GM18511 (cell line): ENCODE measurements around the gene LONP1.
A peak's percentile ranks its signal among the peaks of the same experiment; 100 is the strongest.

ENCODE experiments used
- ATAC-seq: cut with Tn5 transposase; IDR thresholded peaks from one replicate; pipeline ENCODE4 v1.9.1; 2021; ENCODE audit warnings: mild to moderate bottlenecking, moderate library complexity; ENCODE audit not compliant: unreplicated experiment

Gene LONP1

GRCh38 chr19:5680437-5681368, 39.2 kb downstream of the LONP1 start, which contains the start of the genes HSD11B1L and MICOS13:
TSS of gene HSD11B1L (plus strand) at chr19:5681027. CDS start at chr19:5684833, 3,806 bp downstream.
TSS of gene MICOS13 (minus strand) at chr19:5680516. CDS start at chr19:5680486, 30 bp downstream.
- peak; percentile 93 for ATAC-seq

- no peak for ATAC-seq
Observed at GRCh38 chr19:5680084-5680436, 39.9 kb downstream of the LONP1 start.

DNA sequence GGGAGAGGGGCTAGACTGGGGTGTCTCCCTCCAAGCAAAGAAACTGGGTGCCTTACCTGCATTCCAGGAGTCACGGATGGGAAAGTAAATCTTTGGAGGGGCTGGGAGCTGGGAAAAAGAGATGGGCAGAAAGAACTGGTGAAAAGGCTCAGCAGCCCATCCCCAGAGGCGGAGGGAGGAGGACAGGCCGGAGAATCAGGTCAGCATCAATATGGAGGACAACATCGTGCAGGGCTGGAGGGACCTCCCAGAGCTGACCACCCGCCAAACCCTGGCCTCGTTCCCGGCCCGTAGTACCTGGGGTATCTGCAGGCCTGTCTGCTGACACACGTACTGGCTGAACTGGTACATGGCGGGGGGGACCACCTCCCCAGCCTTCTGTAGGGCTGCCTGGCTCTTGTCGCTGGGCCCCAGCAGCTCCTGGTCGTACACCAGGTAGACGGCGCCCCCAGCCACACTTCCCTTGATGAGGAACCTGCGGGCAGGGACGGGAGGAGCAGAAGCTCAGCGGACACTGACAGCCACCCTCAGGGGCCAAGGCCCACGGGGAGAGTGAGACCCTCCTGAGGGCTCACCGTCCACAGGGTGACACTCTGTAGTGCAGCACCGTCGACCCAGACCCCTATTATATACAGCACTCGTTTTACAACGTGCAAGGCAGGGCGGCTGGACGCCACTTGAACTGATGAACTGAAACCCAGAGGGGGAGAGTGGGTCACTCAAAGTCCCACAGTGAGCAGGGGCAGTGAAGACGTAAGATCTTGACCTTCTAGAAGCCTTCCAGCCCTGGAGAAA, 40.5 kb downstream of the LONP1 start:
- ATAC-seq: no peak

- no peak for ATAC-seq
Observed at GRCh38 chr19:5678071-5678718, 41.8 kb downstream of the LONP1 start.

GRCh38 chr19:5677580-5677979, 42.4 kb downstream of the LONP1 start:
- no peak for ATAC-seq

- ATAC-seq: no peak
Observed at GRCh38 chr19:5677136-5677535, 42.8 kb downstream of the LONP1 start.

- ATAC-seq: no peak
Observed at GRCh38 chr19:5676772-5677105, 43.2 kb downstream of the LONP1 start.

DNA sequence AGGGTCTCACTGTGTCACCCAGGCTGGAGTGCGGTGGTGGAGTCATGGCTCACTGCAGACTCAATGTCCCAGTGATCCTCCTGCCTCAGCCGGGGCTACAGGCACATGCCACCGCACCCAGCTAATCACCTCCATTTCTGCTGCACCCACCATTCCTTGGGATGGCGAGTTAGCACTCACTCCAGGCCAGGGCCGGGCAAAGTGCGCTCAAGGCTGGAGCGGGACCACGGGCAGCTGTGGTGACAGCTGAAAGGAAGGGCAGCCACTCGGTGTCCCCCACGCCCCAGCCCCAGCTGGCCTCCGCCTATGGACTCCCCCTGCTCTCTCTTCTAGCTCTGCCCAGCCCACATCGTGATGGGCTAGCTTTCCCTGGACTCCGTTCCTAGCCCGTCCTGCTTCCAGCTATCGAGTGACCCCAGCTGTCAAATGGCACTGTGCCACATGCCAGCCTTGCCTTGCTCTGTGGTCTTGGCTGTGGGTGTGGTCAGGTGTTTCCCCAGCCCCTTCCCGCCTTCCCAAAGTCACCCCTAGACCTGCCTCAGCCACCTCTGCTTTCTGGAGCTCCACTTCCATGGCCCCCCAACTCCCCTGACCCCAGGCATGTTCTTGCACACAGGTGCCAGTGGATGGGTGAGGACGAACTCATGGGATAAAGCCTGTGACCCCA, 43.7 kb downstream of the LONP1 start:
- ATAC-seq: no peak

DNA sequence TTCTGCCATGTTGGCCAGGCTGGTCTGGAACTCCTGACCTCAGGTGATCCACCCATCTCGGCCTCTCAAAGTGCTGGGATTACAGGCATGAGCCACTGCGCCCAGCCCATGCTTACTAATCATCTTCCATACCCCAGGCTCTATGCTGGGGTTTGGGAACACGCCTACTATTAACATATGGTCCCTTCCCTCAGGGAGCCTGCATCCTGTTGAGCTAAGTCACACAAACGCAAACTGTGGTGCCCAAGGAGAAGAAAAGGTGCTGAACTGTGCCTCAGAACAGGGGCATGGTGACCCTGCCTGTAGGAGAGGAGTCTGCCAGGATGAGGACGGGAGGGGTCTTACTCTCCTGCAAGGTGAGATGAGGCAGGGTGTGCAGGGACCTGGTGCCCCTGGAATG, 45.2 kb downstream of the LONP1 start:
- no peak for ATAC-seq

- ATAC-seq: no peak
Observed at GRCh38 chr19:5673752-5674151, 46.2 kb downstream of the LONP1 start.

DNA sequence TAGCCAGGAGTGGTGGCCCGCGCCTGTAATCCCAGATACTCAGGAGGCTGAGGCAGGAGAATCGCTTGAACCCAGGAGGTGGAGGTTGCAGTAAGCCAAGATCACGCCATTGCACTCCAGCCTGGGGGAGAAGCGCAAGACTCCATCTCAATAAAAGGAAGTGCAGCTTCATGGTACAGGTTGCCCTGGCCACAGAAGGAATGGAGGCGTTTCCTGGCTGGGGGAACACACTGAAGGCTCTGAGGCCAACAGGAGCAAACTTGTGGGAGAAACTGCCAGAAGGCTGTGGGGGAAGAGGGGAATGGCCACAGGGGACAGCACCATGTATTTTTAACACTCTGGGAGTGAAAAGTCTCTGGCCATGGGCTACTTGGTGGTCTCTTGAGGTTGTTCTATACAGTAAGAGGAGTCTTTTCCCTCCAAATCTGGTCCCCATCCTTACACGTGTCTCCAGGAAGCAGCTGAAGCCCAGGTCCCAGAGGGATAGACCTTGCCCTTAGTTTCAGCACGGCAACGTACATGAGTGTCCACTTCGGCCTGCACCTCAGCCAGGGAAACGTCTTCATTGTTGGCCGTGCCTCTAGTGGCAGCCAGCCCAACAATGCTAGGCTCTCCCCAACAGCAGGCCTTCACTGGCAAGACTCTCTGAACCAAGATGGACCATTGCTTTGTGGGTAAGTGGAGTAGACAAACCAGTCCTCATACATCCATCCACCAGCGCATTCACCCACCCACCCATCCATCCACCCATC, 47.1 kb downstream of the LONP1 start:
- no peak for ATAC-seq

DNA sequence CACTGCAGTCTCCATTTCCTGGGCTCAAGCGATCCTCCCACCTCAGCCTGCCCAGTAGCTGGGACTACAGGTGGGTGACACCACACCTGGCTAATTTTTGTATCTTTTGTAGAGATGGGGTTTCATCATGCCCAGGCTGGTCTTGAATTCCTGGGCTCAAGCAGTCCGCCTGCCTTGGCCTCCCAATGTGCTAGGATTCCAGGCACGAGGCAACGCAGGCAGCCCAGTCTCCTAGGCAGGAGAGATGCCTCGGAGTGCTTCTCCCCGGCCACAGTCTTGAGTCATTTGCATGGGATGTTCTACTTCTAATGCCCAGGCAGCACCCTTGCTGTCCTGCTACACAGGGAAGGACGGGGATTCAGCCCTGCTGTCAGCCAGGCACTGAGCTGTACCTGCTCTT, 48.3 kb downstream of the LONP1 start:
- ATAC-seq: no peak

DNA sequence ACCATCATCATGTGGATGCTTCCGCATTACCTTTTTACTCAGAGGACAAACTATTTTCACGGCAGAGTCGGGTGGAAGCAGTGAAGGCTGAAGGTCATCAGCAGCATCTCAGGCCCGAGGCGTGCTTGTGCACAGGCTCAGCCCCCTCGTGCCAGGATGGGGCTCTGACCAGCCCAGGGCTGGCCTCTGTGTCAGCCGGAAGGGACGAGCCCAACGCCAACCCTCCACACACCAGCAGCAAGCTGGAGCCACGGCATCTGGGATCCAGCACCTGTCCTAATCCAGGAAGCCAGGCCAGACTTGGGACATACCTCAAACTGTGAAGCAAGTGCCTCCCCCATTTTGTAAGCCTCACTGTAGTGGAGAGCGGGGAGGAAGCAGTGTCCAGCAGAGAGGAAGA, 50.7 kb downstream of the LONP1 start:
- ATAC-seq: no peak

DNA sequence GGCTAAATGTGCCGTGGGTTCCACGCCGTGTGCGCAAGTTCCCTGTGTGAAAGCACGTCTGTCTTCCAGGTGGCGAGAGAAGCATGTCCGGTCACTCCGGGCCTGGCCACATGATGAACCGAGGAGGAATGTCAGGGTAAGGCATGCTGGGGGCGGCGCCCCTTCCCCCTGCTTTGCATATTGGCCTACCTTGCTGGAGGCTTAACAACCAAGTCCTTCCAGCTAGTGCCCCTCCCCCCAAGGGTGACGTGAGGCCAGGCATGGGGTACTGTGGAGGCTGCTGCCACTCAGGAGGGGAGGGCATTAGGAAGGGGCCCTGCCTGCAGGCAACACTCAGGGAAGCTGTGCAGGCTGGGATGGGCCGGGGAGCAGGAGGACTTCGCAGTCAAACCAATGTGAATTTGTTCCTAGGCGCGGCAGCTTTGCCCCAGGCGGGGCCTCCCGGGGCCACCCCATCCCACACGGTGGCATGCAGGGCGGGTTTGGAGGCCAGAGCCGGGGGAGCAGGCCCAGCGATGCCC, 52.1 kb downstream of the LONP1 start:
- ATAC-seq: no peak

- no peak for ATAC-seq
Observed at GRCh38 chr19:5666921-5667610, 52.9 kb downstream of the LONP1 start.

- ATAC-seq: no peak
Observed at GRCh38 chr19:5665781-5666513, 54.0 kb downstream of the LONP1 start.

- no peak for ATAC-seq
Observed at GRCh38 chr19:5664515-5664914, 55.4 kb downstream of the LONP1 start.

GRCh38 chr19:5663904-5664303, 56.0 kb downstream of the LONP1 start:
- ATAC-seq: no peak

DNA sequence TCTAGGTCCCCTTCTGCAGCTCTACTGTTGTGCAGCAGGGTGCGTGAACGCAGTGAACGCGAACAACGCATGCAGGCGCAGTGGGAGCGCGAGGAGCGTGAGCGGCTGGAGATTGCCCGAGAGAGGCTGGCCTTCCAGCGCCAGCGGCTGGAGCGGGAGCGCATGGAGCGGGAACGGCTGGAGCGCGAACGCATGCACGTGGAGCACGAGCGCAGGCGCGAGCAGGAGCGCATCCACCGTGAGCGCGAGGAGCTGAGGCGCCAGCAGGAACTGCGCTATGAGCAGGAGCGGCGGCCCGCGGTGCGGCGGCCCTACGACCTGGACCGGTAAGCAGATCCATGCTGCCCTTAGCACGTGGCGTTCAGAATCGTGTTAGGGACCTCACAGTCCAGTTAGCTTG, 58.5 kb downstream of the LONP1 start:
- ATAC-seq: no peak
